Mesendoderm (in vitro differentiated cells): Measurements from ENCODE around the gene TCAIM.

Experiments
- DNase-seq: peaks from one replicate; pipeline ENCODE4 v3.0.0; 2013
- H2AK5ac ChIP-seq: 2 replicates; pipeline ENCODE4 v1.6.1; 2013; ENCODE audit warnings: low read length, inconsistent platforms
- H2BK120ac ChIP-seq: 2 replicates; pipeline ENCODE4 v1.6.1; 2013; ENCODE audit warnings: low read depth, mild to moderate bottlenecking, low read length, moderate library complexity, mixed read lengths
- H2BK15ac ChIP-seq: replicated peaks from 2 replicates; pipeline ENCODE4 v1.6.1; 2013; ENCODE audit warnings: low read depth, mild to moderate bottlenecking, moderate library complexity
- H2BK5ac ChIP-seq: 2 replicates; pipeline ENCODE4 v1.6.1; 2013; ENCODE audit warnings: low read length, inconsistent platforms
- H3K18ac ChIP-seq: 2 replicates; pipeline ENCODE4 v1.6.1; 2013; ENCODE audit warnings: mild to moderate bottlenecking, low read length, mixed read lengths
- H3K23ac ChIP-seq: one replicate; pipeline ENCODE4 v1.6.1; 2013; ENCODE audit warnings: low read length
- H3K27ac ChIP-seq: 2 replicates; pipeline ENCODE4 v1.5.1; 2013; ENCODE audit warnings: low read depth, mild to moderate bottlenecking, inconsistent platforms, low read length, moderate library complexity
- H3K27me3 ChIP-seq: 2 replicates; pipeline ENCODE4 v1.6.1; 2013; ENCODE audit warnings: low read length, control low read depth, mild to moderate bottlenecking, inconsistent platforms; ENCODE audit not compliant: insufficient read depth, poor library complexity
- H3K36me3 ChIP-seq: 2 replicates; pipeline ENCODE4 v1.6.1; 2013; ENCODE audit warnings: low read length, inconsistent platforms; ENCODE audit not compliant: control insufficient read depth, insufficient read depth
- H3K4ac ChIP-seq: one replicate; pipeline ENCODE4 v1.6.1; 2013; ENCODE audit warnings: low read depth, mild to moderate bottlenecking, low read length, moderate library complexity
- H3K4me1 ChIP-seq: 2 replicates; pipeline ENCODE4 v1.6.1; 2013; ENCODE audit warnings: low read depth, low read length, inconsistent platforms; ENCODE audit not compliant: control insufficient read depth
- H3K4me2 ChIP-seq: 2 replicates; pipeline ENCODE4 v1.6.1; 2013; ENCODE audit warnings: low read length
- H3K4me3 ChIP-seq: 2 replicates; pipeline ENCODE4 v1.5.1; 2013; ENCODE audit warnings: mild to moderate bottlenecking, low read length
- H3K56ac ChIP-seq: one replicate; pipeline ENCODE4 v1.6.1; 2013; ENCODE audit warnings: low read length
- H3K79me1 ChIP-seq: 2 replicates; pipeline ENCODE4 v1.6.1; 2013; ENCODE audit warnings: low read length, inconsistent platforms
- H3K79me2 ChIP-seq: 2 replicates; pipeline ENCODE4 v1.6.1; 2013; ENCODE audit warnings: mild to moderate bottlenecking, low read length; ENCODE audit not compliant: control insufficient read depth, insufficient read depth
- H3K9ac ChIP-seq: 2 replicates; pipeline ENCODE4 v1.6.1; 2013; ENCODE audit warnings: low read length, inconsistent platforms
- H4K5ac ChIP-seq: one replicate; pipeline ENCODE4 v1.6.1; 2013; ENCODE audit warnings: low read length
- H4K8ac ChIP-seq: one replicate; pipeline ENCODE4 v1.6.1; 2013; ENCODE audit warnings: low read depth, mild to moderate bottlenecking, control low read depth, low read length, moderate library complexity
- WGBS: extraction: QIAGEN DNeasy Blood & Tissue Kit; methylation state at CpG from one replicate; pipeline ENCODE4 v1.1.7; 2013; ENCODE audit warnings: low lambda C conversion rate, missing lambda C conversion rate; ENCODE audit not compliant: insufficient coverage; ENCODE audit errors: extremely low coverage; 5-methylcytosine and 5-hydroxymethylcytosine counted together

TCAIM gene

GRCh38 chr3:44409640-44410410 lies 71.3 kb downstream of the TCAIM start:
- no peaks in the 10 kb centered on the region for H3K79me2 ChIP-seq
- WGBS, result no CpG with 5 or more reads among the region's 4 CpGs
- no peak for DNase-seq

GRCh38 chr3:44411031-44411645 lies 72.6 kb downstream of the TCAIM start:
- no peaks in the 10 kb centered on the region for H3K27me3 ChIP-seq
- no peak overlapping the region for H4K5ac ChIP-seq
- H3K27ac ChIP-seq, result no peak overlapping the region
- no peak overlapping the region for H3K23ac ChIP-seq
- no peaks in the 10 kb centered on the region for H3K4me1 ChIP-seq
- H3K56ac ChIP-seq, result no peak overlapping the region
- H3K79me2 ChIP-seq, result no peaks in the 10 kb centered on the region
- no CpG with 5 or more reads among the region's 11 CpGs for WGBS
- no peak for DNase-seq
- H2BK120ac ChIP-seq, result no peak overlapping the region
- H2BK5ac ChIP-seq, result no peak overlapping the region
- no peaks in the 10 kb centered on the region for H3K36me3 ChIP-seq
- H3K18ac ChIP-seq, result no peak overlapping the region
- H3K4me3 ChIP-seq, result no peak overlapping the region
- H3K4ac ChIP-seq, result no peak overlapping the region
- no peak overlapping the region for H3K4me2 ChIP-seq
- H2BK15ac ChIP-seq, result no peak overlapping the region
- no peak overlapping the region for H4K8ac ChIP-seq
- H3K9ac ChIP-seq, result no peak overlapping the region
- H2AK5ac ChIP-seq, result no peak overlapping the region
- H3K79me1 ChIP-seq, result no peaks in the 10 kb centered on the region

More at GRCh38 chr3:44409640-44410410, 71.3 kb downstream of the TCAIM start:
- Histone ChIP-seq H3K4me1 (no peaks in the 10 kb centered on the region), H3K18ac (no peak overlapping the region), H2BK15ac (no peak overlapping the region), H3K9ac (no peak overlapping the region), H2BK120ac (no peak overlapping the region), H3K36me3 (no peaks in the 10 kb centered on the region), H2BK5ac (no peak overlapping the region), H3K4ac (no peak overlapping the region), H3K27me3 (no peaks in the 10 kb centered on the region), H3K23ac (no peak overlapping the region), H3K27ac (no peak overlapping the region), H3K4me3 (no peak overlapping the region), H3K4me2 (no peak overlapping the region), H2AK5ac (no peak overlapping the region), H3K56ac (no peak overlapping the region), H4K5ac (no peak overlapping the region), H3K79me1 (no peaks in the 10 kb centered on the region), H4K8ac (no peak overlapping the region)

- Histone ChIP-seq H3K9ac (no peak overlapping the region), H3K27ac (no peak overlapping the region), H2BK5ac (no peak overlapping the region), H3K18ac (no peak overlapping the region), H2AK5ac (no peak overlapping the region), H3K56ac (no peak overlapping the region), H2BK15ac (no peak overlapping the region), H3K27me3 (no peaks in the 10 kb centered on the region), H3K23ac (no peak overlapping the region), H3K4me2 (no peak overlapping the region), H3K4ac (no peak overlapping the region), H3K79me2 (no peaks in the 10 kb centered on the region), H3K4me1 (no peaks in the 10 kb centered on the region), H3K79me1 (no peaks in the 10 kb centered on the region), H2BK120ac (no peak overlapping the region), H3K36me3 (no peaks in the 10 kb centered on the region), H3K4me3 (no peak overlapping the region), H4K8ac (no peak overlapping the region), H4K5ac (no peak overlapping the region)
- WGBS, result no CpG with 5 or more reads among the region's 10 CpGs
- DNase-seq, result no peak
Measured at GRCh38 chr3:44412365-44412764, 73.8 kb downstream of the TCAIM start.

GRCh38 chr3:44414517-44415090 lies 76.0 kb downstream of the TCAIM start:
- Histone ChIP-seq H3K4ac (no peak overlapping the region), H4K5ac (no peak overlapping the region), H3K23ac (no peak overlapping the region), H3K79me1 (no peaks in the 10 kb centered on the region), H3K4me1 (no peaks in the 10 kb centered on the region), H2BK5ac (no peak overlapping the region), H3K9ac (no peak overlapping the region), H2BK120ac (no peak overlapping the region), H3K36me3 (no peaks in the 10 kb centered on the region), H3K27me3 (no peaks in the 10 kb centered on the region), H3K27ac (no peak overlapping the region), H3K4me2 (no peak overlapping the region), H2BK15ac (no peak overlapping the region), H3K56ac (no peak overlapping the region), H3K79me2 (no peaks in the 10 kb centered on the region), H2AK5ac (no peak overlapping the region), H3K4me3 (no peak overlapping the region), H3K18ac (no peak overlapping the region), H4K8ac (no peak overlapping the region)
- no peak for DNase-seq
- WGBS, result no CpG with 5 or more reads among the region's 11 CpGs

GRCh38 chr3:44415421-44415820 lies 76.9 kb downstream of the TCAIM start:
- Histone ChIP-seq H3K36me3 (no peaks in the 10 kb centered on the region), H3K27ac (no peak overlapping the region), H2AK5ac (no peak overlapping the region), H3K23ac (no peak overlapping the region), H3K4ac (no peak overlapping the region), H3K79me1 (no peaks in the 10 kb centered on the region), H2BK120ac (no peak overlapping the region), H2BK15ac (no peak overlapping the region), H3K56ac (no peak overlapping the region), H3K18ac (no peak overlapping the region), H3K27me3 (no peaks in the 10 kb centered on the region), H3K4me1 (no peaks in the 10 kb centered on the region), H3K9ac (no peak overlapping the region), H3K4me3 (no peak overlapping the region), H4K5ac (no peak overlapping the region), H3K79me2 (no peaks in the 10 kb centered on the region), H4K8ac (no peak overlapping the region), H2BK5ac (no peak overlapping the region), H3K4me2 (no peak overlapping the region)
- no peak for DNase-seq
- no CpG with 5 or more reads among the region's 11 CpGs for WGBS
